HG02852 (cell line): Measurements from ENCODE around the gene SSTR3.
"Not testable (repeated sequence)": the region's sequence is repeated elsewhere in the genome, so short reads cannot be mapped to it uniquely, and the experiment has no call there.

Experiments used
- ATAC-seq: cut with Tn5 transposase; IDR thresholded peaks from one replicate; pipeline ENCODE4 v1.9.1; 2021; ENCODE audit warnings: mild to moderate bottlenecking, moderate library complexity; ENCODE audit not compliant: unreplicated experiment

The SSTR3 gene

DNA sequence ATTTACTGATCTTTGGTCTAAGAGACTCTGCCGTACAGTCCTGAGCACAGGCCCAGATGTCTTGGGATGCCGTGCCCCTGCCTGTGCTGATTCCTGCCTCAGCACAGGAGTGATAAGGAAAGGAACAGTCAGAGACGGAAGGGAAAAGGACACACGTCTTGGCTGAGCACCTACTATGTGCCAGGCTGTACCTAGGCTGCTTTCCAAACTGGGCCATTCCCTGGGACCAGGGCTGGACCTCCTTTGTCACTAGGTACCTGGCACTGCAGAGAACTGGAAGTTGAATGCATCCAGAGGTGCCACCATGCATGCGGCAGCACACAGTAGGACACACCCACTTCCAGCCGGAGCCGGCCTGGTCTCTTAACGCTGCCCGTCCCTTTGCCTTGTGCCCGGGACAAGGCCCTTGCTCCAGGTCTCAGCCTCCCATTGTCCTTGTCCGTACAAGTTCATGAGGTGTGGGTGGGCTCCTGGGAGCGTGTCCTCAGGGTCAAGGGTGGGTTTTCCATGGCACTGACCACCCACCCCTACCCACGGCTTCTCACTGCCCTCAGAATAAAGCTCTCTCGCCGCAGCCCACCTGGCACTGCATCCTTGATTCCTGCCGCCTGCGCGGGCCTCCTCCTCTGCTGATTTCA lies 1.1 kb upstream of the SSTR3 start:
- ATAC-seq = no peak

DNA sequence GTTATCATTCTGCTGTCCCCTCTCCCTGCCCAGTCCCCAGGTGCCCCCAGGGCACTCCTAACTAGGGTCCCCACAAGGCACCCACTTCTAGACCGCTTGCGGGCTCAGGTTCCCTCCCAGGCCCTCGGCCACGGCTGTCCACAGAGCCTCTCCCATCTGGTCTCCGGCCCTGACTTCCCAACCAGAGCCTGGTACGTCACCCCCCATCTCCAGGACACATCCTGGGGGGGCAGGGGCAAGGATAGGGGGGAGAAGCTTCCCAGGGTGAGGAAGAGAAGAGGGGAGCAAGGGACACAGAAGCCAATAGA lies 457 bp downstream of the SSTR3 start:
- no peak for ATAC-seq

DNA sequence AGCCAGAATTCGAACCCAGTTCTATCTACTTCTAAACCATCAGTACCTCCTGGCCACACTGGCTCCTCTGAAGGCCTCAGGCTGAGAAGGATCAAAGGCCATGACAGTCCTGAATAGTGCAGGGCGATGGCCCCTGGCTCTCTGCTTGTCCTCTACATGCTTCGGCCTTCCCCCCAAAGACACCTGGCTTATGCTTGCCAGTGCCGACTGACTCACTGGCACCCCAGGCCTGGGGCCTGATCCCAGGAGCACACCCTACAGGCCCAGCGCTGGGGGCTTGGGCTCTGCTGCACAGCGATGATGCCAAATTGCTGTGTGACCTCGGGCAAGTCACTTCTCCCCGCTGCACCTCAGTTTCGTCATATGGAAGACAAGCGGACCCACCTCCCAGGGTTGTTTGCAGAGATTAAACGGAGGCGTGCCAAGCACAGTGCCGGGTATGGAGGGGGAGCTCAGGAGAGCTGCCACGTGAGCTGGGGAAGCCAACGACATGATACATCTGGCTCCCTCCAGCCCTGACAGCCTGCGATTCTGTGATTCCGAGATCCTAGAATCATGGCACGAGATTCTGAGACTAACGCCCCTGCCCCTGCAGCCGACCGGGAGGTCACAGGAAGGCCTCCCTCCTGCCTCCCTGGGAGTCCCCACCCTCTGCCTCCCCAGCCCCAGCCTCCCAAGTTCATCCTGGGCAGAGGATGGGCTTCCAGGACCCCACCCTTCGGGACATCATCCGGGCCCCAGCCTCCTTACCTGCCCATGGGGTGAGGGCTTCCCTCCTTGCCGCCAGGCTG lies 1.0 kb downstream of the SSTR3 start:
- ATAC-seq = no peak

DNA sequence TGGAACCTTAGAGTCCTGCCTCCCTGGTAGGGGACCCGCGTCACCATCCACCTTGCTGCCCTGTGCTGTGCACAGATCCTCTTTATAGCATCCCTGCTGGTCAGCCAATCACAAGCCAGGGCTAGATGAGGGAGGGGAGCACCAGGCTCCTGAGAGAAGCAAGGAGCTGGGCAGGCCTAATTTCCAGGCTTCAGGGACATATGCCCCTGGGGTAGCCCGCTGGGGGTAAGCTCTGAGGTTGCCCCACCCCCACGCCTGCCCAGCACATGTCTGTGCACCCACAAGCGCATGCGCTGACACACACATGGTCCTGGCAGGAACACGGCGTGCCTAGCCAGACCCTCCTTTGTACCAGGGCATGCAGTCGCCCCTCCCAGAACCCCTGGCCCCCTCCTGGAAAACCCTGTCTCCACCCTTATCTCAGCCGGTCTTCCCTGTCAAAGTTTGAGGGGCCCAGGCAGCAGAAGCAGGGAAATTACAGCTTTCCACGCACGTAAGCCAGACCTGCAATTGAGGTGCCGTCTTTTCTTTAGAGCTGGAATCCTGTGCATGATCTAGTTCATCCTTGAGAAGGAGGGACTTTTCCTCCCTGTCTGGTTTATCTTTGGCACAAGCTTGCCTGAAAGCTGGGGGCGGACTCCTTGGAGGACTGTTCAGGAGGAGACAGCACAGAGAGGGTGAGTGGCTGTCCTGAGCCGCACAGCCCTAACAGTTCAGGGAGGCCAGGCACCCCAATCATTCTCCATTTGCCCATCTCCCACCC lies 2.1 kb downstream of the SSTR3 start:
- ATAC-seq = no peak

DNA sequence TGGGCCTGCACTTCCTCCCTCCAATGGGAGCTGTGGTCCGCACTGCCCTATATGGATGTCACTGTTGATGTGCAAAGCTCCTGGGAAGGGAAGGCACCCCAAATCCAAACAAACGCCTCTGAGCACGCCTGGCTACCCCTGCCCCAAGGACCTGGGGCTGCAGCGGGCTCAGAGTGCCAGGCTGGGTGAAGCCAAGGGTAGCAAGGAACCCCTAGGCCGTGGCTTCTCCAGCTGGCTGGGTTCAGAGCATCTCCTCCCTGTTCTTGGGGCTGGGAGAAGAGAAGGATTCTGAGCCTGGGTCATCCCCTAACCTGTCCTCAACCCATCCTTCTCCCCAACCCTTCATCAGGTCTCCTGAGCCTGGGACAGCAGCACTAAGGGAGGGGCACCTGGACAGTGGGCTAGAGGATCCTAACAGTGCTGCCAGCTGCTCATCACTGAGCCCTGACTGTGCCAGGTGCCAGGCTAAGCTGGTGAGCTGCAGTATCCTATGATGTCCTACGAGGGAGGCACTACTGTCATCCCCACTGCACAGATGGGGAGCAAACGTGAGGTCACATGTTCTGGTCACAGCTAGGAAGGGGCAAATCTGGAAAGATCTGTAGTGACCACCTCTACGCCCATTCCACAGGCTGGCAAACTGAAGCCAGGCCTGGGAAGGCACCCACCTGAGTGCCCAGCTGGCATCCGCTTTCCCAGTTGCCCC lies 3.0 kb downstream of the SSTR3 start:
- ATAC-seq = no peak

DNA sequence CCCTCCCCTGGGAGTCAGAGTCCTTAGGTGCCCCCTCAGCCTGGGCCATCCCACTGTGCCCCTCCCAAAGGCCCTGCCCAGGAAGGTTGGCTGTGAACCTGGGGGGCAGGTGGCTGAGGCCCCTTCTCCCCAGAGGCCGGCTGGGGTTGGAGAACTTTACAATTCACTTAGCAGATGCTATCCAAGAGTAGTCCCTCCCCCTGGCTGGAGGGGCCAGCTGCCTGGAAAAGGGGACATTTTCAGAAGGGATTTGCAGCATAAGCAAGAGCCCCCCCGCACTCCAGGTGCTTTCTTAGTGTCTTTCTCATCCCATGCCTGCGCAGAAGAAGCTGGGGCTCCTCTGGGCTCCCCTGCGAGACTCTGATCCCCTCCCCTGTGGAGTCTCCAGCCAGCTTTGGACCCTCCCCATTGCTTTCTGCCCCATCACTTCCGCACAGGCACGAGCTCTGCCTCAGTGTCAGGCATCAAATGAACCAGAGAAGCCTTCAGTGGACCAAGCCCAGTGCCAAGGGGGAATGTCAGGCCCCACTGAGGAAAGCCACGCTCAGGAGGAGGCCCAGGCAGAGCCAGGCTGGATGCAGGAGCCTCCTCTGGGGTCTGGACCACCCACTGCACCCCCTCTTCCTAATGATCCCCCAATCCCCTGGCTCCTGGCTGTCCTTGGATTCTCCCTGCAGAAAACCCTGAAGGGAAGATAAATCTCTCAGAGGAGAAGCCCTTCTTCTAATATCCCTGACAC lies 3.7 kb downstream of the SSTR3 start:
- no peak for ATAC-seq

DNA sequence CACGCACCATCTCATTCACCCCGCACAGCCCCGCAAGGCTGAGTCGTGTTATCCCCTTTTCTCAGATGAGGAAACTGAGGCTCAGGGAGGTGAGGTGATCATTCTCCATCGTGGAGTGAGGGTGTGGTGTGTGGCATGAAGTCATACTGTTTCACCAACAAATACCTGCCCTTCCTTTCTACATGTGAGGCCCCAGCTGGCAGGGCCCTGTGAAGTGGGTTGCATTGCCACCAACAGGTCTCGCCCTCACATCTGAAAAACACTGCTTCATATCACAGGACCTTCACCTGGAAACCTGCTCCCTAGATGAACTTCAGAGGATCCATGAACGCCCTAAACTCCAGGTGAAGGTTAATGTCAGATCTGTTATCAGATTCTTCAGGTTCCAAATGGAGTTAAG lies 4.3 kb downstream of the SSTR3 start:
- ATAC-seq = no peak

DNA sequence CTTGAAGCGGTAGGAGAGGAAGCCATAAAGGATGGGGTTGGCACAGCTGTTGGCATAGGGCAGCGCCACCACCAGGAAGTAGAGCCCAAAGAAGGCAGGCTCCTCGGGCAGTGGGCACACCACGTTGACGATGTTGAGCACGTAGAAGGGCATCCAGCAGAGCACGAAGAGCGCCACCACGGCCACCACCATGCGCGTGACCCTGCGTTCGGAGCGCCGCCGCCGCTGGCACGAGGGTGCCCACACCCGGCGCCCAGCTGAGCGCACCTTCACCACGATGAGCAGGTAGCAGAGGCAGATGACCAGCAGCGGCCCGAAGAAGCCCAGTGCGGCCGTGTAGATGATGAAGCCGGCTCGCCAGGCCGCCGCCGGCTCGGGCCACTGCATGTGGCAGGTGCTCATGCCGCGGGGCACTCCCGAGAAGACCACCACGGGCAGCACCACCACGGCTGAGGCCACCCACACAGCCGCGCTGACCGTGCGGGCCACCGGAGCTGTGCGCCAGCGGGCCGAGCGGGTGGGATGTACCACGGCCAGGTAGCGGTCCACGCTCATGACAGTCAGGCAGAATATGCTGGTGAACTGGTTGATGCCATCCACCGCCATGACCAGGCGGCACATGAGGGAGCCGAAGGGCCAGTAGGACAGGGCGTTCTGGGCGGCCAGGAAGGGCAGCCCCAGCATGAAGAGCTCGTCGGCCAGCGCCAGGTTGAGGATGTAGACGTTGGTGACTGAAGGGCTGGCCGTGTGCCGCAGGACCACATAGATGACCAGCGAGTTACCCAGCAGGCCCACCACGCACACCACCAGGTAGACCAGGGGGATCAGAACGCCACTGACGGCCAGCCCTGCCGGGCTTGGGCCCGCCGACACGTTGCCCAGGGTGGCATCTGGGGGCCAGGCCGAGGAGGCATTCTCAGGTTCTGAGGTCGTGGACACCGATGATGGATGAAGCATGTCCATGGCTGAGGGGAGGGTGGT lies 5.1 kb downstream of the SSTR3 start:
- no peak for ATAC-seq

DNA sequence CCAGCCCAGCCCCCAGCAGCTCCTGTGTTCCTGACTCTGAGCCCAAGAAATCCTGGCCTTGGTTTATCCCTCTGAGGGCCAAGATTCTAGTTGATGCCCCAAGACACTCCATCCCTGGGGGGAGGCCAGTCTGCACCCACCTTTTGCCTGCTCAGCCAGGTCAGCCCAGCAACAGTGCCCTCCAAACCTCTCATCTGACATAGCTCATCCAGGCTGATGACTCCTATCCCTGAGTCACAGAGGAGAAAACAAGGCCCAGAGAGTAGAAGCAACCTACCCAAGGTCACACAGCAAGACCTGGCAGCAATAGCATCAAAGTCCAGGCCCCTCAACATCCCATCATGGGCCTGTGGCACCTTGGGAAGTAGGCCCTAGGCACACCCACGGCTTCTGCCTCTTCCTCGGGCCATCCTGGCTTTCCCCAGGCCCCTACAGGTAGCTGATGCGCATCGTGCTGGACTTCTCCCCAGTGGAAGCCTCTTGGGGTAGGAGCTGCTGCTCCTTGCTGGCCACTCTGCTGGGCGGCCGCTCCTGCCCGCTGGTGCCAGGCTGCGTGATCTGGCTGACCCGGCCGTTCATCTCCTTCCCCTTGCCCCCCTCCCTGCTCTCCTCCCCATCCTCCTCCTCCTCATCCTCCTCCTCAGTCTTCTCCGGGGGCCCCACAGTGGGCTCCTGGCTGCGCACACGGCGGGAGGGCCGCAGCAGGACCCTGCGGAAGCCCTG lies 6.0 kb downstream of the SSTR3 start:
- ATAC-seq = no peak

DNA sequence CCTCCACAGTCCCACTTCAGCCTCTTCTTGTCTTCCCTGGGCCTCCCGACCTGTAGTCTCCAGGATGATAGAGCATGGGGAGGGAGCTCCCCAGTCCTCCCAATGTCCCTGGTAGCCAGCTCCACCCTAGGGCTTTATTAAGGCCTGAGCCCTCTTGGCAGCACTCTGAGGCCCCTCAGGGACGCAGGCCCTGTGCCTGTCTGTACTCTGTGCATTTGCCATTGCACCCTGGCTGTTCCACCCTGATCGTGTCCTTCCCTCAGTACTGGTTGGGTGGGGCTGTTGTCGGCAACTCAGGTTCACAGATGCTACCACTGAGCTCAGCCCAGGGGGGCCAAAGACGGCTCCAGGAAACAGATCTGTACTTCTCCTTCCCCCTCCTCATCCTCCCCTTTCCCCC lies 7.2 kb downstream of the SSTR3 start:
- no peak for ATAC-seq

DNA sequence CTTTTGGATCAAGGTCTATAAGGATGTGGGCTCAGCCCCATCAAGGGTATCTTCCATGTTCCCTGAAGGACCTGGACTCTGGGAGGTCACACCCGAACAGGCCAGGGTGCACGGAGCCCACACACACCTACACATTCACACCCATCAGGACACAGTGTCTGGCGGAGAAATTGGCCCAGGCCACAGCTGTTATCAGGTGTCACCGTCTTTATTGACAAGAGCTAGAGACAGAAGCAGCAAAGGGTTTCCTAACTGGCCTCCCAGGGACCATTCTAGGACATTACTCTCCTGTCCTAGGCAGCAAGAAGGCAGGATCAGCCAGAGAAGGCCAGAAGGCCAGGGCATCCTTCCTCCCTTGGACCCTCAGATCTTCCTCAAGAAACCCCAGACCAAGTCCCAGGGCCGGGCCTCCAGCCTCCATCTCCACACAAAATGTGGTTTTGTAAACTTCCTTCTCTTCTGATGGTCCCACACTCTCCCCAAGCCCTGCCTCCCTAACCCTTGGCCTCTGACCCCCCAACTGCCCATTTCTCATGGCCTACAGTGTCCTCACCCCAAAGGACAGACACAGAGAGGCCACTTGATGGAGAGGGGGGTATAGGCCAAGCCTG lies 8.1 kb downstream of the SSTR3 start:
- no peak for ATAC-seq

DNA sequence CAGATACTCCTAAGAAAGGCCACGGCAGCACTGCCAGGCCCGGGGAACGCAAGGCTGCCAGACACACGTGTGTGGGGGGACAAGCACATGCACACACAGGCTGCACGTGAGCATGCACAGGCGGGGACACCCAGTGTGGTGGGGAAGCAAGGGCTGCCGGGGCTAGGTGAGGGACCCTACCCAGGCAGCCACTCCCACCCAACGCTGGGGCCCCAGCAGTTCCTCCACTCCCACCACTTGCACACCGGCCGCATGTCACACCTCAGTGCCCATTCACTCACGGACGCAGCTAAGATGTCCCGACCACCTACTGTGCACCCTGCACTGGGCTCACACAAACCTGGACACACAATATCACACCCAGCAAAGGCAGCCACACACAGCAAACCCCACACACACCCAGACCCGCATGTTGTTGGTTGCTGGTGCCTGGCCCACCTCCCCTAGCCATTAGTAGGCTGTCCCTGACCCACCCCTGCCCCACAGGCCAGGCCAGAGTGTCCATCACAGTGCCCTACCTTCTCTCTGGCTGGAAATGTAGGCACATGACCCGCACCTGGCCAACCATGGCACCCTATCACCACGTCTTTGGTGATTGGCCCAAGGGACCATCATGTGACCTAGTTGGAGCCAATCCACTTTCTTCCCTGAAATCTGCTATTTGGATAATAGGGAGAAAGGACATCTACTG lies 8.8 kb downstream of the SSTR3 start:
- ATAC-seq = no peak

DNA sequence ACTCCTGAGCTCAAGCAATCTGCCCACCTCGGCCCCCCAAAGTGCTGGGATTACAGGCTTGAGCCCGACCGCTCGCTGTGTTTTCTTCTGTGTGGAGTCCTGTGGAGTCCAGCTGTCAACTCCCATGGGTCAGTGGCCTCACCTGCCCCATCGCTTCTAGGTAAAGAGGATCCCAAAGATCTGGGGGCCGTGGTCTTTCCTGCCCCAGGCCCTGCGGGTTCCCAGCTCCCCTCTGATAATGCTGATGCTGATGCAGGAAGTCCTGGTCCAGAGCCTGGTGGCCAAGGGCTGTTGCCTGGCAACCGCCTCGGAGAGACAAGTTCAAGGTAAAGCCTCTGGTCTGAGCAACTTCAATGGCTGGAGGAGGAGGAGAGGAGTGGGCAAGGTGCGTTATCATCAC lies 9.6 kb downstream of the SSTR3 start:
- no peak for ATAC-seq

DNA sequence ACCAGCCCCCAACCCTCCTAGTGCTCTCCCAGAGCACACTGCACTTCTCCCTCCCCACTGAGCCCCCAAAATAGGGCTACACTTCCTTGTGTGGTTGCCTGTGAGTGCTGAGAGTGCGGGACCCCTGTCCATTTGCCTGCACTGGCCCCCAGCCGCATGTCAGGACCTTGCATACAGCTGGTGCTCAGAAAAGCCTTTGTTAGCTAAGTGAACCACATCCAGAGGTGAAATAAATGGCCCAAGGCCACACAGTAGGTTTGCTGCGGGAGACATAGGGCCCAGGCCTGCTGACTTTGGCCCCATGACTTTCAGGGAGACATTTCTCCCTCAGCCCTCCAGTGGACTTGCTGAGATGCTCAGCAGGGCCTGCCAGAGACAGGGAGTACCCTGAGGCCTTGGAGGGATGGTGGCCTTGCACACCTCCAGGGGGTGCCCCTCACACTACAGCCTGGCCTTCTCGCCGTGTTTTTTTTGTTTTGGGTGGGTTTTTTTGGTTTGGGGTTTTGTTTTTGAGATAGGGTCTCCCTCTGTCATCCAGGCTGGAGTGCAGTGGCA lies 10.2 kb downstream of the SSTR3 start:
- ATAC-seq = no peak

DNA sequence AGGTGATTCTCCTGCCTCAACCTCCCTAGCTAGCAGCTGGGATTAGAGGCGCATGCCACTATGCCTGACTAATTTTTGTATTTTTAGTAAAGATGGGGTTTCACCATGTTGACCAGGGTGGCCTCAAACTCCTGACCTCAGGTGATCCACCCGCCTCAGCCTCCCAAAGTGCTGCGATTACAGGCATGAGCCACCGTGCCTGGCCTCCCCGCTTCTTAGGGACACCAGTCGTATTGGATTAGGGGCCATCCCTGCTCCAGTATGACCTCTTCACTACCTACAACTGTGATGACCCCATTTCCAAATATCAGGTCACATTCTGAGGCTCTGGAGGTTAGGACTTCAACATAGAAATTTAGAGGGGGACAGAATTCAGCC lies 10.8 kb downstream of the SSTR3 start:
- ATAC-seq = not testable (repeated sequence)

DNA sequence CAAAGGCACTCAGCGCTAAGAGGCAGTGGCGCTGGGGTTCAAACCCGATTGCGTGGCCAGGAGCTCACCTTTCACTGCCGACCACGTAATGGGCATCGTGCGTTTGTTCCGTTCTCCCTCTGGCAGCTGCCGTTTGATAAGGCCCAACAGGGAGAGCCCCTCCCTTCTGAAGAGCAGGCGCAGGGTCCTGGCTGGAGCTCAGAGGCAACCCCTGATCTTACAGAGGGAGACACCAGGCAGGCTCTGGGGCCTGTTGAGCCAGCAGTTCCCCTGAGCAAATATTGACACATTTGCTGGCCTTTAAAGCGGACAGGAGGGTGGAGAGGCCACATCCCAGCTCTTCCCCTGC lies 12.5 kb downstream of the SSTR3 start:
- no peak for ATAC-seq

DNA sequence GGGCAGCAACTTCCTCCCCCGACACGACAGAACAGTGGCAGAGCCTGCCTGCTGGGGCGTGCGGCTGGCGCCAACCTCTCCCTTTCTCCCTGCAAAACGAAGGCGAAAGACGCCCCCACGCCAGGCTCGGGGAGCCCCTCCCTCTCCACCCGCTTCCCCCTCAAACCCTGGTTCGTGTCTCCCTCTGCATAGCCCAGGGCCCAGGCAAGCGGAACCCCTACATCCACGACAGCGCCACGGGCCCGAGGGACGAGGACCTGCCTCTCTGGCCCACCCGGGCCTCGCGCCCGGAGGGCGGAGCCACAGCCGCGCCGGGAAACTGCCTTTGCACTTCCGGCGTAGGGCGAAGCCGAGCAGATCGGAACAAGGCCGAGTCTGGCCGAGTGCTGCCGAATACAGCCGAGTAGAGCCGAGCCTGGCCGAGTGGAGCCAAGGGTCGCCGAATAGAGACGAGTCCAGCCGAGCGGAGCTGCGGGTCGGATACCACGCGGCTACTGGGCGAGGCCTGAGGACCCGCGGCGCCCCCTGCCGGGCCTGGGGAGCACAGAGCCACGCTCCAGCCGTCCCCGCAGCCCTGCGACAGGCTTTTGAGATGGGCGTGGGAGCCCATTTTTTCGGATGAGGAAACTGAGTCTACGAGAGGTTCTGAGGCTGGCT lies 13.0 kb downstream of the SSTR3 start:
- peak; percentile 82 for ATAC-seq
